Measurements from ENCODE around the gene HSH2D.
"Not testable (repeated sequence)": the region's sequence is repeated elsewhere in the genome, so short reads cannot be mapped to it uniquely, and the experiment has no call there.

HSH2D gene

DNA sequence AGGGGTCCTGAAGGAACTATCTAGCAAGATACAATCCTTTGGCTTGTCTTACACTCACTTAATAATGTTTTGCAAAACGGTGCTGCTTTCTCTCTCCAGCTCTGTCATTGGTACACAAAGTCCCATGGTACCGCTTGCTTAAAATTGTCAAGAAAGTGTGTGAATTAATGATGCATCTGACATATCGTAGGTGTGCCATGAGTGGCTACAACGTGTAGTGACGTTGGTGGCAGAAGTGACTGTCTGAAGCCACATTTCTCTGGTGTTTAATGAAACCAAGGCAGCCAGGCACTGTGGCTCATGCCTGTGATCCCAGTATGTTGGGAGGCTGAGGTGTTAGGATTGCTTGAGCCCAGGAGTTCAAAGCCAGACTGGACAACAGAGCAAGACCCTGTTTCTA is 2.6 kb downstream of the HSH2D start:
- DNase-seq (ENCODE audit: low read depth, low spot score) = no peak
- H3K4me3 ChIP-seq (ENCODE audit: low read length) = no peak overlapping the region

DNA sequence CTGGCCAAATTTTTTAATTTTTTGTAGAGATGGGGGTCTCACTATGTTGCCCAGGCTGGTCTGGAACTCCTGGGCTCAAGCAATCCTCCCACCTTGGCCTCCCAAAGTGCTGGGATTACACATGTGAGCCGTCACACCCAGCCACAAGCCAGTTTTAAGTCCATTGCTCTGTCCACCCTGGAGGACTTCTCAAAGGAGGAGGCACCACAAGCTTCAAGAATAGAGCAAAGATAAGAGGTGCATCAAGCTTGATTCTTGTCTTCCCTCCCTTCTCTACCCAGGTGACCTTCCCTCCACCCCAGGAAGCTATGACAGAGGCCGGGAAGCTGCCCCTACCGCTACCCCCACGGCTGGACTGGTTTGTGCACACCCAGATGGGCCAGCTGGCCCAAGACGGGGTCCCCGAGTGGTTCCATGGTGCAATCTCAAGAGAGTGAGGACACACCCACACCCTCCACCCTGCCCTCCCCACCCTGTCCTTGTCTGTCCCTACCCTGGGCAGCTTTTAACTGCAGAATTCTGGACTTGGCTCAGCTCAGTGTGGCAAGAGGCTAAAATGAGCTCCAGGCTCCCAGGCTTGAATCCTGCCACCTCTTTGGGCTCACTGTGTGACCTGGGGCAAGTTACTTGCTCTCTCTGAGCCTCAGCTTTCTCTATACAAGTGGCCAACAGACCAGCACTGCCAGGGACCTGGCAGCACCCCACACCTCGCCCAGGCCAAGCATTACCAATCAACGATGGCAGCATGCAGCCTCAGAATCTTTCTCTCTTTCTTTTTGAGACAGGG is 5.2 kb downstream of the HSH2D start:
- no peak overlapping the region for H3K4me3 ChIP-seq (ENCODE audit: low read length)

DNA sequence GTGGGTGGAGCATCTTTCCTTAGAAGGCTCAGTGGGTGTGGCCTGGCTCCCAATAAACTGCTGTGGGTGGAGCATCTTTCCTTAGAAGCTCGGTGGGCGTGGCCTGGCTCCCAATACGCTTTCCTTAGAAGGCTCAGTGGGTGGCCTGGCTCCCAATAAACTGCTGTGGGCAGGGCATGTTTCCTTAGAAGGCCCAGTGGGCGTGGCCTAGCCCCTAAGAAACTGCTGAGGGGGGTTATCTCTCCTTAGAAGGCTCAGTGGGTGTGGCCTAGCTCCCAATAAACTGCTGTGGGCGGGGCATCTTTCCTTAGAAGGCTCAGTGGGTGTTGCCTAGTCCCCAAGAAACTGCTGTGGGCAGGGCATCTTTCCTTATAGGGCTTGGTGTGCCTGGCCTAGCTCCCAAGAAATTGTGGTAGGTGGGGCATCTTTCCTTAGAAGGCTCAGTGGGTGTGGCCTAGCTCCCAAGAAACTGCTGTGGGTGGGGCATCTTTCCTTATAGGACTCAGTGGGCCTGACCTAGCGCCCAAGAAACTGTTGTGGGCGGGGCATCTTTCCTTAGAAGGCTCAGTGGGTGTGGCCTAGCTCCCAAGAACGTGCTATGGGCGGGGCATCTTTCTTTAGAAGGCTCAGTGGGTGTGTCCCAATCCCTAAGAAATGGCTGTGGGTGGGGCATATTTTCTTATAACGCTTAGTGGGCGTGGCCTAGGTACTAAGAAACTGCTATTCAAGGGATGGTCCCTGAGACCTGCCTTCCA is 10.3 kb downstream of the HSH2D start:
- H3K4me3 ChIP-seq (ENCODE audit: low read length) = no peak overlapping the region
- peak; percentile 8 for DNase-seq (ENCODE audit: low read depth, low spot score)

More for the DNA sequence above, 5.2 kb downstream of the HSH2D start:
- no peak for DNase-seq (ENCODE audit: low read depth, low spot score)

DNA sequence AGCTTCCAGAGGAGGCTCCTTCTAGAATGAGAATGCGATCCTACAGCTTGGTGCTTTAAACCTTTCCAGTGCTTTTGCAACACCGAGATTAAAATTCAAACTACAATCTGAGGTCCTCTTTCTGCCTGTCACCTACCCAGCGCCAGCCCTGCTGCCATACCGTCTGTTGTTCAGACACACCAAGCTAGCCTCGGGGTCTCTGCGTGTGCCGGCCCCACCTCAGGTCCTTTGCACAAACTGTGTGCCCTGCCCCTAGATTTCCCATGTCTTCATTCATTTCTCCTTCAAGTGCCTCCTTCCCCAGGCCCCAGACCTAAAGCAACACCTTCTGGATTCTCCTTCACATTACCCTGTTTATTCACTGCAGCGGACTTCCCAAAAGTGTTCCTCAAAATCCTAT is 11.1 kb downstream of the HSH2D start:
- H3K4me3 ChIP-seq (ENCODE audit: low read length) = no peak overlapping the region
- DNase-seq (ENCODE audit: low read depth, low spot score) = no peak

DNA sequence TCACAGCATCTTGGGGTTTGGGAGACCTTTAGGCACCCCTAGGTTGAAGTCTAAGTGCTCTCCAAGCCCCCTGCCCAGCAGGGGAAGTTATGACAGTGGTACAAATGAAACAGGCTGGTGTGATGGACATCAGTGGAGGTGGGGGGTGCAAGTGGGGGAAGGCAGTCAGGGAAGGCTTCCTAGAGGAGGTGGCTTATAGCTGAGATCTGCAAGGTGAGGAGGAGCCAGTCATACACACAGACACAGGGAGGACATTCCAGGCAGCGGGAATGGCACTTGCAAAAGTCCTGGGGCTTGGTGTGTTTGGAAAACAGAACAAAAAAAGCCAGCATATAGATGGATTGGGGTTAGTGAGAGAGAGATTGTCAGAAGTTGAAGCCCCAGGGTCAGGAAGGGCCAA is 11.6 kb downstream of the HSH2D start:
- no peak for DNase-seq (ENCODE audit: low read depth, low spot score)
- no peak overlapping the region for H3K4me3 ChIP-seq (ENCODE audit: low read length)

DNA sequence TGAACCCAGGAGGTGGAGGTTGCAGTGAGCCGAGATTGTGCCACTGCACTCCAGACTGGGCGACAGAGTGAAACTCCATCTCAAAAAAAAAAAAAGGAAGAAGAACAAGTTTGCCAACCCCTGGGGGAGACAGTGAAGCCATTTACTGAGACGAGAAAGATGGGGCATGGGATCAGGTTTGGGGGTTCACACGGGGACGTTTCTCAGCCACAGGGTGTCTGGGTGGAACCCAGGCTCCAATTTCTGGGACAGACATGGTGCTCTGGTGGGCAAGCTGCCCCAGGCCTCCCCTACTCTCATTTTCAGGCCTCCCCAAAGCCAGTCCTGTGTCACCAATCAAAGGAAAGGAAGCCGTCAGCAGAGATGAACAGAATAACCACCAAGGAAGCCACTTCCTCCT is 13.4 kb downstream of the HSH2D start:
- DNase-seq (ENCODE audit: low read depth, low spot score) = no peak

DNA sequence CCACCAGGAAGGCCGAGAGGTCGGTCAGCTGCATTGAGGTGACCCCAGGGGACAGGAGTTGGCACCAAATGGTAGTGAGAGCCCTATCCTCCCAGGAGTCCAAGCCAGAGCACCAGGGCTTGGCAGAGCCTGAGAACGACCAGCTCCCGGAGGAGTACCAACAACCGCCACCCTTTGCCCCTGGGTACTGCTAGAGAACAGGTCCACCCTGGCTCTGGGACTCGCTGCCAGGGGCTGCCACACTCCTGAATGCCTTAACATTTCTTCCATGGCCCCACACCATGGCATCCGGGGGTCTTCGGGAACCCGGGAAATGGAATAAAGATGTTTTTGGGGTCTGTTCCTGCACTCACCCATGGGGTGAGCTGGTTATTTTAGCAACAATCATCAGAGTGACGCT is 14.1 kb downstream of the HSH2D start:
- DNase-seq (ENCODE audit: low read depth, low spot score) = no peak
- H3K4me3 ChIP-seq (ENCODE audit: low read length) = no peak overlapping the region

More for the DNA sequence above, 13.4 kb downstream of the HSH2D start:
- H3K4me3 ChIP-seq (ENCODE audit: low read length) = no peak overlapping the region

DNA sequence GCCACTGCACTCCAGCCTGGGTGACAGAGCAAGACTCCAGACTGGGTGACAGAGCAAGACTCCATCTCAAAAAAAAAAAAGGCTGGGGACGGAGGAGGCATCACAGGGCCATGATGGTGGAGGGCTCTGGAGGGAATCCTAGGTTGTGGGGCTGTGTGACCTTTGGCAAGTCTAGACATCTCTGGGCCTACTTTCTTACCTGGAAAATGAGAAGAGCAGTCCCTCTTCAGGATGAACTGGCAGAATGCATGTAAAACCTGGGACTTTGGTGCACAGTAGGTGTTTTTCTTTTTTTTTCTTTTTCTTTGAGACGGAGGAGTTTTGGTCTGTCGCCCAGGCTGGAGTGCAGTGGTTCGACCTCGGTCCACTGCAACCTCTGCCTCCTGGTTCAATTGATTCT is 16.2 kb downstream of the HSH2D start:
- DNase-seq (ENCODE audit: low read depth, low spot score) = no peak
- no peak overlapping the region for H3K4me3 ChIP-seq (ENCODE audit: low read length)

DNA sequence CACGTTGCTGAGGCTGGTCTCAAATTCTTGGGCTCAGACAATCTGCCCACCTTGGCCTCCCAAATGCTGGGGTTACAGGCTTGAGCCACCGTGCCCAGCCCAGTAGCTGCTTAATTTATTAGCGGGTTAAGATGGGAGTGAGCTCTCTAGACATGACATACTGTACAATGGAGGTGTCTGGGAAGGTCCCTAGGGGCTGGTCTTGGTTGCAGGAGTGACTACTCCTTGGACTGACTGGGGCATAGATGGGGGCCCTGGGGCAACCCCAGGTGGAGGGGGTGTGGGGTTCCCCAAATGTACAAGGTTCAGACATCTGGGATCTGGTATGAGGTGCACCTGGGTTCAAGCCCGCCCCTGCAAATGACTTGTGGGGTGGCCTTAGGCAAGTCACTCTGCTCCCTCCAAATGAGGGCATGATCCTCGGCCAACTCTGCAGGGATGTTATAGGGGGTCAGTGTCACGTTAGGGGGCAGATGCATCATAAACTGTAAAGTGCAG is 17.0 kb downstream of the HSH2D start:
- no peak for DNase-seq (ENCODE audit: low read depth, low spot score)
- H3K4me3 ChIP-seq (ENCODE audit: low read length) = no peak overlapping the region

DNA sequence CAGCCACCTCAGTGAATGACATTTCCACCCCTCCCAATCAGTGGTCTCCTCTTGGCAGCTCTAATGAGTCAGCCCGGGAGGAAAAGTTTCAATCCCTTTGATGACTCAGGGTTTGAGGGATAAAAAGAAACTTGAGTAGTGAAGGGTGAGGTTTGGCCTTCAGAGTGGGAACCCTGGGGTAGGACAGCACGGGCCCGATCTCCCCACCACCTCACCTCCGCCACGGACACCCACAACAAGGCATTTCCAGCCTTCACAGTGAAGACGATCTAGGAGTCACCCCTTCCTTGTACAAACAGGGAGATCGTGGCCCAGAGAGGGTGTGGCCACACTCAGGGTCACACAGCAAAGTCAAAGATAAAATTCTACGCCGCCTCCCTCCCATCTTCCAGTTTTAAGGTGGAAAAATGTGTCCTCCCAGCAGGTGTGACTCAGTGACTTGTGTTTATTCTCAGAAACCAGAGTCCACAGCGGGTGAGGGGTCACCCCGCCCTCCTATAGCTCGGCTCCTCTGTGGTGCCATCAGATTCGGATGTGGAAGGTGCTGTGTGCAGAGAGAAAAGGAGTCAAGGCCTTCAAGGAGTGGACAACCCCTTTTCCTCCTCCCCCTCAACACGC is 17.6 kb downstream of the HSH2D start:
- no peak overlapping the region for H3K4me3 ChIP-seq (ENCODE audit: low read length)
- no peak for DNase-seq (ENCODE audit: low read depth, low spot score)

DNA sequence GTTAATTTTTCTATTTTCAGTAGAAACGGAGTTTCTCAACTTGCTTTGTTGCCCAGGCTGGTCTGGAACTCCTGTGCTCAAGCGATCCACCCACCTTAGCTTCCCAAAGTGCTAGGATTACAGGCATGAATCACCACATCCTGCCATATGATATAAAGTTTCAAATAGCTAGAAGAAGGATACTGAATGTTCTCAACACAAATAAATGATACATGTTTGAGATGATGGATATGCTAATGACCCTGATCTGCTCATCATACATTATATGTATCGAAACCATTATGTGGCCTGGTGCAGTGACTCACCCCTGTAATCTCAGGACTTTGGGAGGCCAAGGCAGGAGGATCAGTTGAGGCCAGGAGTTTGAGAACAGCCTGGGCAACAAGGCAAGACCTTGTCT is 18.4 kb downstream of the HSH2D start:
- H3K4me3 ChIP-seq (ENCODE audit: low read length) = no peak overlapping the region
- DNase-seq (ENCODE audit: low read depth, low spot score) = no peak

DNA sequence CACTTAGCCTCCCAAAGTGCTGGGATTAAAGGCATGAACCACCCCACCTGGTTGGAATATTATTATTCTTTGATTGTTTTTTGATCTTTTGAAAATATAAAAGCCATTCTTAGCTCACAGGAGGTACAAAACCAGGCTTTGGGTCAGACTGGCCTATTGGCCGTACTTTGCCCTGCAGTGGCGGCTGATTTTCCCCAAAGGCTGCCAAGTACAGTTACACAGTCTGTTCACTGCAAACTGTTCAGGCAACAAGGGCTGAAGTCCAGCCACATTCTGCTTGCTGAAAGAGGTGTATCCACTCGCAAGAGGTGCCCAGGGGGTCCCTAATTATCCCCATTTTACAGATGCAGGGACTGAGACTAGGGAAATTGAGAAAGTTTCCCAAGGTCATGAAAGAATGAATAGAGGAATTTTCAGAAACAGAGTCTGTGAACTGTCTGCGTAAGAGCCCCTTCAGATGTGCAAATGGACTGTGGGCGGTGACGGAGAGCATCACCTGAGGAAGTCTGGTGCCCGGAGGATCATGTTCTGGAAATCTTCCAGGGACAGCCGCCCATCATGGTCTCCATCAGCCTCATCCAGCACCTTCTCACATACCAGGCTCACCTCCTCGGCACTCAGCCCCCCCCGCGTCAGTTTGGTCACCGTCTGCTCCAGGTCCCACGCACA is 20.9 kb downstream of the HSH2D start:
- H3K4me3 ChIP-seq (ENCODE audit: low read length) = no peak overlapping the region
- DNase-seq (ENCODE audit: low read depth, low spot score) = no peak

DNA sequence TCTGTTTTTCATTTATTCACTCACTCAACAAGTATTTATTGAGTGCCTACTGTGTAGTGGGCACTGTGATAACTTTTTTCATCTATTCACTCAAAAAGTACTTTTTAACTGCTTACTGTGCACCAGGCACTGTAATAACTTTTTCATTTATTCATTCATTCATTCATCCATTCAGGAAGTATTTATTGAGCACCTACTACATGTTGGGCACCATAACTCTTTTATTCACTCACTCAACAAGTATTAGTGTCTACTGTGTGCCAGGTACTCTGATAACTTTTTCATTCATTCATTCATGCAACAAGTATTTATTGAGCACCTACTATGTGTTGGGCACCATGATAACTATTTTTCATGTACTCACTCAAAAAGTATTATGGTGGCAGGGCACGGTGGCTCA is 22.9 kb downstream of the HSH2D start:
- DNase-seq (ENCODE audit: low read depth, low spot score) = no peak

DNA sequence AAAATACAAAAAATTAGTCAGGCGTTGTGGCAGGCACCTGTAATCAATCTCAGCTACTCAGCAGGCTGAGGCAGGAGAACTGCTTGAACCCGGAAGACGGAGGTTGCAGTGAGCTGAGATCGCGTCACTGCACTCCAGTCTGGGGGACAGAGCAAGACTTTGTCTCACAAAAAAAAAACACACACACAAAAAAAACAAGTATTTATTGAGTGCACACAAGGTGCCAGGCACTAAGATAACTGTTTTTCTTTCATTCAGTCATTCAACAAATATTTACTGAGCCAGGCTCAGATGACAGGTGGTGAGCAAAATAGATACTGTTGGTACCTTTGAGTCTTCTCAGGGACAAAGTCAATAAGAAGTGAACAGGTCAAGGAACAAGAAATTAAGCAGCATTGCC is 23.6 kb downstream of the HSH2D start:
- H3K4me3 ChIP-seq (ENCODE audit: low read length) = no peak overlapping the region
- DNase-seq (ENCODE audit: low read depth, low spot score) = no peak

More for the DNA sequence above, 22.9 kb downstream of the HSH2D start:
- no peak overlapping the region for H3K4me3 ChIP-seq (ENCODE audit: low read length)

DNA sequence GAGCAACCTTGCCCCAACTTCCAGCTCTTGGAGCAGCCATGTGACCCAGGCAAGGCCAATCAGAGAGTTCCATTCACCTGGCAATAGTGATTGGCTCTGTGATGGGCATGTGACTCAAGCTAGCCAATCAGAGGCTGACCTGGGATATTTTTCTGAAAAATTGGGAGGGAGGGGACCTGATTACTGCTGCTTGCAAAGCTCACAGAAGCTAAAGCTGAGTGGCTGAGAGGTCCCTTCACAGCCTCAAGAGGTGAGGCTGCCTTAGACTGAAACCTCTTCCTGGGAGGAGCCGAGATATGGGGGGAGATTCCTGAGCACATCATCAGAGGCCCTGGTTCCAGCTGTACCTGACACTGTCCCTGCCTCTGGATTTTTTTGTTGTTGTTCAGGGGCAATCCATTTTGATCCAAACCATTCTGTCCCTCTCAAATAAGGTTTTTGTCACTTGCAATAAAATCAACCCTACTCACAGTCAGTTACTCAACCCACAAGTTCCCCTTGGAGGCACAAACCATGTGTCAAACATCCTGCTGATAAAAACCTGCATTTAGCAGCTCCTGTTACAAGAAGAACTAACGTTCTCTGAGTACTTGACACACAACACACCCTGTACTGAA is 25.1 kb downstream of the HSH2D start:
- H3K4me3 ChIP-seq (ENCODE audit: low read length) = no peak overlapping the region
- peak; percentile 60 for DNase-seq (ENCODE audit: low read depth, low spot score)

DNA sequence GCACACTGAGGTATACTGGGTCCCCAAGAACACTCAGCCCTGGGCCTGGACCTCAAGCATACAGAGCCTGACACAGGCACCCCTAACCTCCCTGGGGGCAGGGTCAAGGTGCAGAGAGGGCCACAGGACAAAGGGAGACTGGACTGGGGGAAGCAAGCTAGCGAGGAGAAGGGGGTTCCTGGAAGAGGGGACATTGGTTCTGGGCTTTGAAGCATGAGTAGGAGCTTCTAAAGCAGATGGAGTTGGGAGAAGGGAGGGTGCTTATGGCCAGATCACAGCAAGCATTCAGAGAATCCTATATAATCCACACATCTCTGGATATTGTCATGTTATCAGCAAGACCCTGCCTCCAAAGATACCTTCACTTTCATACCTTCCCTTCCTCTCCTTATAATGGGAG is 26.6 kb downstream of the HSH2D start:
- H3K4me3 ChIP-seq (ENCODE audit: low read length) = no peak overlapping the region
- DNase-seq (ENCODE audit: low read depth, low spot score) = no peak

DNA sequence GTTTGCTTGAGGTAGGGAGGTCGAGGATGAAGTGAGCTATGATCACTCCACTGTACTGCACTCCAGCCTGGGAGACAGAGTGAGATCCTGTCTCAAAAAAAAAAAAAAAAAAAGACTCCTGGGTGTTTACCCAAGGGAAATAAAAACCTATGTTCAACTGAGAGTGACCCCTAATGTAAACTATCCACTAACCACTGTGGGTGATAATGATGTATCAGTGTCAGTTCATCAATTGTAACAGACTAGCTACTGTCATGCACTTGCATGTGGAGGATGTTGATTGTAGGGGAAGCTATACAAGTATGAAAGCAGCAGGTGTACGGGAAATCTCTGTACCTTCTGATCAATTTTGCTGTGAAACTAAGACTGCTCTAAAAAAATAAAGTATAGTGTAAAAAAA is 32.5 kb downstream of the HSH2D start:
- no peak for DNase-seq (ENCODE audit: low read depth, low spot score)
- H3K4me3 ChIP-seq (ENCODE audit: low read length) = no peak overlapping the region

DNA sequence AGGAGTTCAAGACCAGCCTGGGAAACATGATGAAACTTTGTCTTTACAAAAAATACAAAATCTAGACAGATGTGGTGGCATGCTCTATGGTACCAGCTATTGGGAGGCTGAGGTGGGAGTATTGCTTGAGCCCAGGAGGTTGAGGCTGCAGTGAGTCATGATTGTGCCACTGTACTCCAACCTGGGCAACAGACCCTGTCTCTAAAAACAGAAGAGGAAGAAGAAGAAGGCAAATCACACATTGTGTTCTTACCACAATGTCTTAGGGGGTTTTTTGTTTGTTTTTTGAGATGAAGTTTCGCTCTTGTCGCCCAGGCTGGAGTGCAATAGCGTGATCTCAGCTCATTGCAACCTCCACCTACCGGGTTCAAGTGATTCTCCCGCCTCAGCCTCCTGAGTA is 35.4 kb downstream of the HSH2D start:
- H3K4me3 ChIP-seq (ENCODE audit: low read length); DNase-seq (ENCODE audit: low read depth, low spot score): not testable (repeated sequence)

DNA sequence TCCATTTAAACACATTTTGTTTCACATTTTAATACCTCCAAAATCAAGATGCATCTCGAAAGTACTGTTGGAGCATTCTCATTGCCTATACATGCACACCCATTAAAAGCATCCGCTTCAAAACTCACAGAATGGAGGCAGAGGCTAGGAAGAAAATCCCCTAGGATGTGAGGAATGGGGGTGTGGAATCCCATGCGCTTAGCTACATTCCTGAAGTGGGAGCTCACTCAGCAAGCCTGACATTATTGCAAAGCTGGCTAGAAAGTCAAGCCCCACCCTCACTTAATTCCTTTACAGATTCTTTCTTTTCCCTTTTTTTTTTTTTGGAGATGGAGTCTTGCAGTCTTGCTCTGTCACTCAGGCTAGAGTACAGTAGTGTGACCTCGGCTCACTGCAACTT is 37.1 kb downstream of the HSH2D start:
- no peak for DNase-seq (ENCODE audit: low read depth, low spot score)
- H3K4me3 ChIP-seq (ENCODE audit: low read length) = no peak overlapping the region

All from Jurkat, Clone E6-1 (cell line).